Measurements from ENCODE around the gene ST6GAL1. TPM values are rescaled to one million over a fixed set of nuclear protein-coding genes. Genes with fewer than 3 reads are reported as not detected.

ST6GAL1 gene
- polyA plus RNA-seq, 3 donors from 2014 or later, result 49.8 to 142 (median 74.4) TPM

GRCh38 chr3:186922224-186922623 lies 8.1 kb upstream of the ST6GAL1 start:
- Mint-ChIP-seq H3K4me3 (no peak overlapping the region), H3K27me3 (ENCODE audit: low read depth in 3 of 3) (peaks cover 0 to 3% (median 0%) of the 10 kb centered on the region in 3 donors), H3K4me1 (peaks cover 7 to 21% of the 10 kb centered on the region in 2 donors), H3K27ac (no peak overlapping the region), H3K36me3 (no peaks in the 10 kb centered on the region), H3K9me3 (no peaks in the 10 kb centered on the region)
- DNase-seq, result no peak

GRCh38 chr3:186922790-186923189 lies 7.5 kb upstream of the ST6GAL1 start:
- Mint-ChIP-seq H3K4me1 (peaks cover 5 to 15% of the 10 kb centered on the region in 2 donors), H3K9me3 (no peaks in the 10 kb centered on the region), H3K27ac (no peak overlapping the region), H3K27me3 (ENCODE audit: low read depth in 3 of 3) (peaks cover 0 to 4% (median 2%) of the 10 kb centered on the region in 3 donors), H3K36me3 (no peaks in the 10 kb centered on the region), H3K4me3 (no peak overlapping the region)
- no peak for DNase-seq

- no peaks in the 10 kb centered on the region for H3K36me3 Mint-ChIP-seq
- no peaks in the 10 kb centered on the region for H3K9me3 Mint-ChIP-seq
- H3K27me3 Mint-ChIP-seq (ENCODE audit: low read depth in 3 of 3), result peaks cover 0 to 4% (median 1%) of the 10 kb centered on the region in 3 donors
- peaks cover 2 to 11% of the 10 kb centered on the region in 2 donors for H3K4me1 Mint-ChIP-seq
- no peak overlapping the region for H3K4me3 Mint-ChIP-seq
- no peak for DNase-seq
- no peak overlapping the region for H3K27ac Mint-ChIP-seq
These were observed 7.1 kb upstream of the ST6GAL1 start for GRCh38 chr3:186923241-186923640.

- H3K4me1 Mint-ChIP-seq, result peaks cover 10 to 19% of the 10 kb centered on the region in 2 donors
These were observed 4.5 kb upstream of the ST6GAL1 start for GRCh38 chr3:186925826-186926225.

GRCh38 chr3:186929186-186929585 lies 1.1 kb upstream of the ST6GAL1 start:
- Mint-ChIP-seq H3K4me3 (peak overlapping the region; percentile 40 to 99 (median 77)), H3K4me1 (peaks cover 33 to 45% of the 10 kb centered on the region in 2 donors), H3K27me3 (ENCODE audit: low read depth in 3 of 3) (peaks cover 7 to 19% (median 8%) of the 10 kb centered on the region in 3 donors), H3K9me3 (no peaks in the 10 kb centered on the region), H3K27ac (peak overlapping the region in 1 of 6 donors; percentile 62), H3K36me3 (peaks cover 3 to 13% (median 4%) of the 10 kb centered on the region in 3 donors)
- DNase-seq, result no peak

More at GRCh38 chr3:186925826-186926225, 4.5 kb upstream of the ST6GAL1 start:
- H3K36me3 Mint-ChIP-seq, result no peaks in the 10 kb centered on the region
- H3K27ac Mint-ChIP-seq, result no peak overlapping the region
- no peak overlapping the region for H3K4me3 Mint-ChIP-seq
- peaks cover 0 to 7% (median 1%) of the 10 kb centered on the region in 3 donors for H3K27me3 Mint-ChIP-seq (ENCODE audit: low read depth in 3 of 3)
- no peak for DNase-seq
- no peaks in the 10 kb centered on the region for H3K9me3 Mint-ChIP-seq

- no peak for DNase-seq
- Mint-ChIP-seq H3K27ac (peak overlapping the region; percentile 83 to 96 (median 88)), H3K4me3 (peak overlapping the region; percentile 89 to 99 (median 97)), H3K4me1 (peaks cover 35 to 48% of the 10 kb centered on the region in 2 donors), H3K9me3 (no peaks in the 10 kb centered on the region), H3K36me3 (peaks cover 4 to 16% (median 6%) of the 10 kb centered on the region in 3 donors), H3K27me3 (ENCODE audit: low read depth in 3 of 3) (peaks cover 7 to 19% (median 8%) of the 10 kb centered on the region in 3 donors)
These were observed 641 bp upstream of the ST6GAL1 start for GRCh38 chr3:186929685-186930084.

GRCh38 chr3:186930641-186931531 lies 560 bp downstream of the ST6GAL1 start:
- Mint-ChIP-seq H3K4me3 (peak overlapping the region; percentile 89 to 99 (median 97)), H3K4me1 (peaks cover 41 to 59% of the 10 kb centered on the region in 2 donors), H3K9me3 (no peaks in the 10 kb centered on the region), H3K36me3 (peaks cover 12 to 27% (median 14%) of the 10 kb centered on the region in 3 donors), H3K27me3 (ENCODE audit: low read depth in 3 of 3) (peaks cover 8 to 19% (median 9%) of the 10 kb centered on the region in 3 donors), H3K27ac (peak overlapping the region; percentile 88 to 97 (median 96))
- peak; percentile 75 to 80 (median 80) for DNase-seq

GRCh38 chr3:186931532-186932280 lies 1.4 kb downstream of the ST6GAL1 start:
- DNase-seq, result peak; percentile 89 to 90 (median 89)
- H3K27ac Mint-ChIP-seq, result peak overlapping the region; percentile 88 to 97 (median 96)
- H3K9me3 Mint-ChIP-seq, result no peaks in the 10 kb centered on the region
- H3K27me3 Mint-ChIP-seq (ENCODE audit: low read depth in 3 of 3), result peaks cover 8 to 19% (median 9%) of the 10 kb centered on the region in 3 donors
- peak overlapping the region; percentile 89 to 99 (median 97) for H3K4me3 Mint-ChIP-seq
- H3K36me3 Mint-ChIP-seq, result peaks cover 12 to 28% (median 14%) of the 10 kb centered on the region in 3 donors
- peaks cover 46 to 66% of the 10 kb centered on the region in 2 donors for H3K4me1 Mint-ChIP-seq

GRCh38 chr3:186932281-186933181 lies 2.2 kb downstream of the ST6GAL1 start:
- Mint-ChIP-seq H3K4me3 (peak overlapping the region; percentile 89 to 99 (median 97)), H3K36me3 (peaks cover 12 to 28% (median 14%) of the 10 kb centered on the region in 3 donors), H3K9me3 (no peaks in the 10 kb centered on the region), H3K4me1 (peaks cover 53 to 74% of the 10 kb centered on the region in 2 donors), H3K27me3 (ENCODE audit: low read depth in 3 of 3) (peaks cover 8 to 17% (median 9%) of the 10 kb centered on the region in 3 donors), H3K27ac (peak overlapping the region; percentile 88 to 97 (median 96))
- DNase-seq, result no peak

- H3K9me3 Mint-ChIP-seq, result no peaks in the 10 kb centered on the region
- DNase-seq, result no peak
- peak overlapping the region in 2 of 5 donors; percentile 27 to 99 for H3K4me3 Mint-ChIP-seq
- peaks cover 61 to 84% of the 10 kb centered on the region in 2 donors for H3K4me1 Mint-ChIP-seq
- H3K36me3 Mint-ChIP-seq, result peaks cover 12 to 28% (median 16%) of the 10 kb centered on the region in 3 donors
- peaks cover 8 to 15% (median 9%) of the 10 kb centered on the region in 3 donors for H3K27me3 Mint-ChIP-seq (ENCODE audit: low read depth in 3 of 3)
- no peak overlapping the region for H3K27ac Mint-ChIP-seq
These were observed 3.5 kb downstream of the ST6GAL1 start for GRCh38 chr3:186933816-186934215.

GRCh38 chr3:186935133-186935532 lies 4.8 kb downstream of the ST6GAL1 start:
- Mint-ChIP-seq H3K27me3 (ENCODE audit: low read depth in 3 of 3) (peaks cover 8 to 12% (median 9%) of the 10 kb centered on the region in 3 donors), H3K4me3 (no peak overlapping the region), H3K4me1 (peaks cover 60 to 84% of the 10 kb centered on the region in 2 donors), H3K36me3 (peaks cover 12 to 30% (median 17%) of the 10 kb centered on the region in 3 donors), H3K9me3 (no peaks in the 10 kb centered on the region), H3K27ac (no peak overlapping the region)
- DNase-seq, result no peak

- Mint-ChIP-seq H3K27me3 (ENCODE audit: low read depth in 3 of 3) (peaks cover 0 to 5% (median 2%) of the 10 kb centered on the region in 3 donors), H3K27ac (peak overlapping the region; percentile 40 to 68 (median 46)), H3K9me3 (no peaks in the 10 kb centered on the region), H3K4me3 (peak overlapping the region in 2 of 5 donors; percentile 22 to 41), H3K36me3 (peaks cover 19 to 35% (median 21%) of the 10 kb centered on the region in 3 donors), H3K4me1 (peaks cover 70 to 93% of the 10 kb centered on the region in 2 donors)
- DNase-seq, result no peak
These were observed 6.9 kb downstream of the ST6GAL1 start for GRCh38 chr3:186937017-186937875.

All from immature natural killer cell (primary cell).